Measurements from ENCODE around the gene ZFTA.

DNA sequence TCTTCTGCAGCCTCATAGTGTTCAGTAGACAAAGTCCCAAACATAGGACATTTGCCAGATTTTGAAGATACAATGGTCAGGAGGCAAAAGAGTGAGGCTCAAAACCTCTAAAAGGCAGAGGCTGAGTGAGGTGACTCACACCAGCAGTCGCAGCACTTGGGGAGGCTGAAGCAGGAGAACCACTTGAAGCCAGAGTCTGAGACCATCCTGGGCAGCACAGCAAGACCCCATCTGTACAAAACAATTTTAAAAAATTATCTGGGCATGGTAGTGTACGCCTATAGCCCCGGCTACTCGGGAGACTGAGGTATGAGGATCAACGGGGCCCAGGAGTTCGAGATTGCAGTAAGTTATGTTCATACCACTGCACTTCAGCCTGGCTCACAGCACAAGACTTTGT, 14.2 kb upstream of the ZFTA start:
- TF ChIP-seq, protein P1, sequence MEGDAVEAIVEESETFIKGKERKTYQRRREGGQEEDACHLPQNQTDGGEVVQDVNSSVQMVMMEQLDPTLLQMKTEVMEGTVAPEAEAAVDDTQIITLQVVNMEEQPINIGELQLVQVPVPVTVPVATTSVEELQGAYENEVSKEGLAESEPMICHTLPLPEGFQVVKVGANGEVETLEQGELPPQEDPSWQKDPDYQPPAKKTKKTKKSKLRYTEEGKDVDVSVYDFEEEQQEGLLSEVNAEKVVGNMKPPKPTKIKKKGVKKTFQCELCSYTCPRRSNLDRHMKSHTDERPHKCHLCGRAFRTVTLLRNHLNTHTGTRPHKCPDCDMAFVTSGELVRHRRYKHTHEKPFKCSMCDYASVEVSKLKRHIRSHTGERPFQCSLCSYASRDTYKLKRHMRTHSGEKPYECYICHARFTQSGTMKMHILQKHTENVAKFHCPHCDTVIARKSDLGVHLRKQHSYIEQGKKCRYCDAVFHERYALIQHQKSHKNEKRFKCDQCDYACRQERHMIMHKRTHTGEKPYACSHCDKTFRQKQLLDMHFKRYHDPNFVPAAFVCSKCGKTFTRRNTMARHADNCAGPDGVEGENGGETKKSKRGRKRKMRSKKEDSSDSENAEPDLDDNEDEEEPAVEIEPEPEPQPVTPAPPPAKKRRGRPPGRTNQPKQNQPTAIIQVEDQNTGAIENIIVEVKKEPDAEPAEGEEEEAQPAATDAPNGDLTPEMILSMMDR (IDR thresholded peaks at IDR 0.05), result no peak
- no peak for TF ChIP-seq POLR2A (IDR thresholded peaks at IDR 0.05)

All from Peyer's patch (tissue), 4 donors.